Epidermal melanocyte (primary cell): ENCODE measurements around the gene ZBTB9.

ENCODE experiments used
- DNase-seq: peaks from one replicate; pipeline ENCODE4 v3.0.0; 2011; ENCODE audit warnings: low spot score; ENCODE audit not compliant: insufficient read length

The ZBTB9 gene

DNA sequence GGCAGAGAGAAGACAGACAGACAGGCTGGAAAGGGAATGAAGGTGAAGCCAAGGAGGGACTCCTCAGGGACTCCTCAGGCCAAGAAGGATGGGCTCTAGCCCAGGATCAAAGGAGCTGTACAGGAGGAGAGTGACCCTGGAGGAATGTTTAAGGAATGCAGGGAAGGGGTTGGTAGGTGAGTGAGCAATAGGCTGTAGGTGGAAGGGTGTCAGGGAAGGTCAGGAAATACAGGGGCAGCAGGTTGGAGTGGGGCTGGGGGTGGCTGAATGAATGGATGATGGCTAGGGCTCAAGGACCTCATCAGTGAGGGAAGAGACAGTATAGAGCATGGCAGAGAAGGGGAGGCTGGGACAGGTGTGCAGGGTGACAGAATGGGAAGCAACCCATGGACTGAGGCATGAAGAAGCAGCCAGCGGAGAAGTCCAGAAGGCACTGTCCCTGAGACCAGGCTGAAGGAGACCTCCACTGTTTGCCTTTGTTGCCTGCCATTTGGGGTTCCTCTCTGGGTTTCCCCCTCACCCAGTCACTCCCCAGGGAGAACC lies 21.3 kb upstream of the ZBTB9 start:
- no peak for DNase-seq

DNA sequence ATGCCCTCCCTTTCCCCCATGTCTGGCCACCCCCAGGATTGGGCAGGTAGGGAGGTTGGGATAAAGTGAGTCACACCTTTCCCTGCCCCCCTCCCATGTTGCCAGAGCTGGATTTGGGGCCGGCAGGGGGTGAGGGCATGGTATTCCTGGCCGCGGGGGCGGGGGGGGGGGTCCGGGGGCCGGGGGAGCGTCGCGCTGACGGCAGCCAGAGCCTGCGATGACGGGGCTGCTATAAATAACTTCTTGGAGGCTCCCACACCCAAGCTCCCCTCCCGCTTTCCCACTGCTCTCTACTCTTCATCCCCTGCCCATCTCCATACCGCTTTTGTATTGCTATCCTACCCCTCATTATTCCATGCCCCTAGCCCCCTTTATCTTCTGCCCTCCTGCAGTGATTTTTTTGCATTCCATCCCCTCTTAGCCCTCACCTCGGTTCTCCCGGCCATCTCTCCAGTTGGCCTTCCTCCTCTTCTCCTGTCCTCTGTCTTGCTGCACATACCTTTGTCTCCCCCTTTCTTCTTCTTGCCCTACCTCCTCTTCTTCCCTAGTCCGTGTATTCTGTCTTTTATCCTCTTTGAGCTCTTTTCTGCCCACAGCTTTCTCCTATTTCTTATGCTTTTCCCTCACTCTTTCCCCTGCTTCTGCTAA lies 20.7 kb upstream of the ZBTB9 start:
- DNase-seq = no peak

DNA sequence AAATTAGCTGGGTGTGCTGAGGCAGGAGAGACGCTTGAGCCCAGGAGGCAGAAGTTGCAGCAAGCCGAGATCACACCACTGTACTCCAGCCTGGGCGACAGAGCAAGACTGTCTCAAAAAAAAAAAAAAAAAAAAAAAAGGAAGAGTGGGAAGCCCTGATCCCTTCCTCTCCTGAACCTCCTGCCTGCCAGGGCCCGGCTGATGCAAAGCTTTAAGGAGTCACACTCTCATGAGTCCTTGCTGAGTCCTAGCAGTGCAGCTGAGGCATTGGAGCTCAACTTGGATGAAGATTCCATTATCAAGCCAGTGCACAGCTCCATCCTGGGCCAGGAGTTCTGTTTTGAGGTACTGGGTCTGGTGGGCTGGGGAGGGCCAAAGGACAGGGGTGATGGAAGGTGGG lies 19.4 kb upstream of the ZBTB9 start:
- no peak for DNase-seq

DNA sequence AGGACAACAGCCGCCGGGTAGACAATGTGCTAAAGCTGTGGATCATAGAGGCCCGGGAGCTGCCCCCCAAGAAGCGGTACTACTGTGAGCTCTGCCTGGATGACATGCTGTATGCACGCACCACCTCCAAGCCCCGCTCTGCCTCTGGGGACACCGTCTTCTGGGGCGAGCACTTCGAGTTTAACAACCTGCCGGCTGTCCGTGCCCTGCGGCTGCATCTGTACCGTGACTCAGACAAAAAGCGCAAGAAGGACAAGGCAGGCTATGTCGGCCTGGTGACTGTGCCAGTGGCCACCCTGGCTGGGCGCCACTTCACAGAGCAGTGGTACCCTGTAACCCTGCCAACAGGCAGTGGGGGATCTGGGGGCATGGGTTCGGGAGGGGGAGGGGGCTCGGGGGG lies 16.7 kb upstream of the ZBTB9 start:
- DNase-seq = no peak

DNA sequence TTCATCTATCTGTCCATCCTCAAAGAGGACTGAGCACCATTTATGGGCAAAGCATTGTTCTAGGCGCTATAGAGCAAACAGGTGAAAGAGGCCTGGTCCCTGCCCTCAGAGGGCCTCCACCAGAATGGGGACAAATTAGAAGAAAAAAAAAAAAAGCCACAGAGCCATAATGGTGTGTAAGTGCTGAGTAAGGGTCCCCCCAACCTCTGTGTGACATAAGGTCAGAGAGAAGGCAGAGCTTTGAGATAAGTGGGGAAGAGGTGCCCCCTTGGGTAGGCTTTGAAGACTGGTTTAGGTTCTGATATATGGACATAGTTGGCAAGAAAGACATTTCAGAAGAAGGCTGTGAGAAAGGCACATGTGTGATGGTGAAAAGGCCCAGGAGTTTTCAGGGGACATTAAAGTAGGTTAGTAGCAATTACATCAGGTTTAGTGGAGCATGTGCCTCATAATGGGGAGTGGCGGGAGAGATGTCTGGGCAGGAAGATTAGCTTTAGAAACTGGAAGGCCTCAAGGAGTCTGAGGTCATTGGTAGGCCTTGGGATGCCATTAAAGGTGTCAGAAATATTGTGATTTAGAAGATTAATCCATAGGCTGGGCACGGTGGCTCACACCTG lies 15.3 kb upstream of the ZBTB9 start:
- DNase-seq = no peak

DNA sequence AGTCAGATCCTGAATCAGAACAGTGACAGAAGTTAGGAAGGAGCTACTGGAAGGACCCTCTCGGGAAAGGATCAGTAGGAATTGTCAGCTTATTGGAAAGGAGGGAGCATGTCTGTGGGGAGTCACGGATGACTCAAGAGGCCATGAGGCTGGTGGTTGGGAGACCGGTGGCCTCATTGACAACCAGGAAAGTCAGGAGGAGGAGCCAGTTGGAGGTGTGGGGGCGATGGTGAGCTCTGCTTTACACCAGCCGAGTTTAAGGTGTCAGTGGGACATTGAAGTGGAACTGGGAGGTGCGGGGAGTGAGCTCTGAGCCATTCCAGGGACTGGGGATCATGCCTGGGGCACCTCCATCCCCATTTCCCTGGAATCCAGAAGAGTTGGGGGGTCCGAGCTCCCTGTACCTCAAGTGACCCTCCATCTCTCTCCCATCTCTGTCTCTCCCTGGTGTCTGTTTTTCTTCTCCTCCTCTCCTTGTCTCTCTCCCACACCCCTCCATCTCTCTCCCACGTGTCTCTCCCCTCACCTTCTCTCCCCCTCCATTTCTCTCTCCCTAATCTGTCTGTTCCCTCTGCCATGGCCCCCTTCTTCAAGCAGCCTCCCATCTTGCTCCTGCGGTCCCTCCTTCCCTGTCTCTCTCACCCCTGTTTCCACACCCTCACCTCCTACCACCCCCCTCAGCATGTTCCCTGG lies 14.3 kb upstream of the ZBTB9 start:
- no peak for DNase-seq

DNA sequence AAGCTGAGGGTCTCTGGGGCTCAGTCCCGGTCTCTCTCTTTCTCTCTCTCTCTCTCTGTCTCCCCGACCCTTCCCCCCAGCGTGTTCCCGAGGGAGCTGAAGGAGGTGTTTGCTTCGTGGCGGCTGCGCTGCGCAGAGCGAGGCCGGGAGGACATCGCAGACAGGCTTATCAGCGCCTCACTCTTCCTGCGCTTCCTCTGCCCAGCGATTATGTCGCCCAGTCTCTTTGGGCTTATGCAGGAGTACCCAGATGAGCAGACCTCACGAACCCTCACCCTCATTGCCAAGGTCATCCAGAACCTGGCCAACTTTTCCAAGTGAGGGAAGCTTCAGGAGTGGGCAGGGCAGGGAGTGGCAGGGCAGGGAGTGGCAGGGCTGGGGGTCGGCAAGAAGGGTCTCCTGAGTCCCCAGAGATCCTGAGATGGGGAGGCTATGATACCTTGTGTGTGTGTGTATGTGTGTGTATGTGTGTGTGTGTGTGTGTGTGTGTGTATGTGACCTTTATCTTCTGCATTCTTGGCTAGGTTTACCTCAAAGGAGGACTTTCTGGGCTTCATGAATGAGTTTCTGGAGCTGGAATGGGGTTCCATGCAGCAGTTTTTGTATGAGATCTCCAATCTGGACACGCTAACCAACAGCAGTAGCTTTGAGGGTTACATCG lies 13.6 kb upstream of the ZBTB9 start:
- DNase-seq = no peak

DNA sequence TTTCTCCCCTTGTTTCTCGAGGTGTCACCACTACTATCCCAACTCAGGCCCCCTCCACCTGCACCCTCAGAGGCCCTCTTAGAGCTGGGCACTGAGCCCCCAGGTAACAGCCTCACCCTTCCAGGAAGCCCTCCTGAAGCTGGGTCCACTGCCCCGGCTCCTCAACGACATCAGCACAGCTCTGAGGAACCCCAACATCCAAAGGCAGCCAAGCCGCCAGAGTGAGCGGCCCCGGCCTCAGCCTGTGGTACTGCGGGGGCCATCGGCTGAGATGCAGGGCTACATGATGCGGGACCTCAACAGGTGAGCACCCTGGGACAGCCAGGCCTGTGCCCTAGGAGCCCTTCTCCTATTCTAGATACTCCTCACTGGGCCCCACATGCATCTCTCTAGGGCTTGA lies 12.9 kb upstream of the ZBTB9 start:
- no peak for DNase-seq

DNA sequence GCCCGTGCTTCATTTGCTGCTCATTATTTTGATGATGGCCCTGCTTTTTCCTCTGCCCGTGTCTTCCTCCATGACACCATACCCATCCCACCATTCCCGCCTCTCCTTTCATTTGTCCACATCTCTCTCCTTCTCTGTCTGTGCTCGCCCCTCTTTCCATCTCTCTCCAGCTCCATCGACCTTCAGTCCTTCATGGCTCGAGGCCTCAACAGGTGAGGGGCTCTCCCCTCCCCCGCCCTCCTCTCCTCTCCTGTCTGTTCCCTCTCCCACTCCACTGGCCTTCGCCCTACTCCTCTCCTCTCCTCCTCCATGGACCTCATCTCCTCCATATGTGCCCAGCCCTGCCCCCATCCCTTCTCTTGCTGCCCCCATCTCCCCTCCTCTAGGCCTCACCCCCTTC lies 12.1 kb upstream of the ZBTB9 start:
- DNase-seq = no peak

DNA sequence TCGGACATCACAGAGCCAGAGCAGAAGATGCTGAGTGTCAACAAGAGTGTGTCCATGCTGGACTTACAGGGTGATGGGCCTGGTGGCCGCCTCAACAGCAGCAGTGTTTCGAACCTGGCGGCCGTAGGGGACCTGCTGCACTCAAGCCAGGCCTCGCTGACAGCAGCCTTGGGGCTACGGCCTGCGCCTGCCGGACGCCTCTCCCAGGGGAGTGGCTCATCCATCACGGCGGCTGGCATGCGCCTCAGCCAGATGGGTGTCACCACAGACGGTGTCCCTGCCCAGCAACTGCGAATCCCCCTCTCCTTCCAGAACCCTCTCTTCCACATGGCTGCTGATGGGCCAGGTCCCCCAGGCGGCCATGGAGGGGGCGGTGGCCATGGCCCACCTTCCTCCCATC lies 11.4 kb upstream of the ZBTB9 start:
- DNase-seq = no peak

DNA sequence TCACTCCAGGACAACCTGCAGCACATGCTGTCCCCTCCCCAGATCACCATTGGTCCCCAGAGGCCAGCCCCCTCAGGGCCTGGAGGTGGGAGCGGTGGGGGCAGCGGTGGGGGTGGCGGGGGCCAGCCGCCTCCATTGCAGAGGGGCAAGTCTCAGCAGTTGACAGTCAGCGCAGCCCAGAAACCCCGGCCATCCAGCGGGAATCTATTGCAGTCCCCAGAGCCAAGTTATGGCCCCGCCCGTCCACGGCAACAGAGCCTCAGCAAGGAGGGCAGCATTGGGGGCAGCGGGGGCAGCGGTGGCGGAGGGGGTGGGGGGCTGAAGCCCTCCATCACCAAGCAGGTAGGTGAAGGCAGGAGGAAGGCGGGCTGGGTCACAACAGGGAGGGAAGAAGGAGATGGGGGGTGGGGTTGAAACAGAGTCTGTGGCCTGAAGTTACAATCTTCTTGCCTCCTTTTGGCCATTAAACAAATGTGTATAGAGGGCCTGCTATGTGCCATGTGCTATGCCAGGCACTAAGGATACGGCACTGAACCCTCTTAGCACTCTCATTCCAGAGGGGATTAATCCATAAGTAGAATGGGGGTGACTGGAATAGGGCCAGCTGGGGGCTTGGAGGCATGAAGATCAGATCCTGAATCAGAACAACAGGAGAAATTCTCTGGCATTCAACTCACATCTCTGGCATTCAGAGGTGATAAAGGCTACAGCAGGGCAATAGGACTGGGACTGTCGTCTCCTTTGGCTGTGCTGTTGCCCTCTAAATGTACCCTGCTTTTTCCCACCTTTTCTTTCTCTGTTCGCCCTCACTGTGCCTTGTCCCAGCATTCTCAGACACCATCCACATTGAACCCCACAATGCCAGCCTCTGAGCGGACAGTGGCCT lies 10.5 kb upstream of the ZBTB9 start:
- DNase-seq = no peak

DNA sequence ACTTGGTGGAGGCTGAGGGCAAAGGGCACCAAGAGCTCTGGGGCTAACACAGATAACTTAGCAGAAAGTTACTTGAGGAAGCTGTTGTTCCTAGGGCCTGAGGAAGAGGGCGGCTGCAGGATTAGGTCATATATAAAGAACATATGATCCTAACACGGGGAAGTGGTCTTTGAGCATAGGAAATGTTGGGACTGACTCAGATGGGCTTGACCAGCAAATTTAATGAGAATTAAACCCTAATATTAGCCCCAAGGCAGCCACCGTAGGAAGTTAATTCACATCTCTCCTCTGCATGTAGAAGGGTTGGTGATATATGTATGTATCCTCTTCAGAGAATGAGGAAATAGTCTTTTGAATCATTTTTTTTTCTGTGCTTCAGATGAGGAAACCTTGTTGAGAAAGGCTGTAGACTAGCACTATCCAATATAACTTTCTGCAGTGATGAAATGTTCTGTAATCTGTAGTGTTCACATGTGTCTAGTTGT lies 9.2 kb upstream of the ZBTB9 start:
- DNase-seq = no peak

DNA sequence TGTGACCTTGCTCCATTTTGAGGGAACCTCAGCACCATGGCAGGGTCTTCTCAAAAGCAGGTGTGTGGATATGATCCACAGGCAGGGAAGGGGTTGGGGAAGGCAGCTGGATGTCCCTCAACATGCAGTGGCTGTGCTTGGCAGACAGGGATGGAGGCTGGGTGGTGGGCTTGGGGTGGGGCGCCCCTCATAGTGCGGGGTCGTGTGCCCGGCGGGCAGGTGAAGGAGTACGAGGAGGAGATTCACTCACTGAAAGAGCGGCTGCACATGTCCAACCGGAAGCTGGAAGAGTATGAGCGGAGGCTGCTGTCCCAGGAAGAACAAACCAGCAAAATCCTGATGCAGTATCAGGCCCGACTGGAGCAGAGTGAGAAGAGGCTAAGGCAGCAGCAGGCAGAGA lies 8.0 kb upstream of the ZBTB9 start:
- no peak for DNase-seq

DNA sequence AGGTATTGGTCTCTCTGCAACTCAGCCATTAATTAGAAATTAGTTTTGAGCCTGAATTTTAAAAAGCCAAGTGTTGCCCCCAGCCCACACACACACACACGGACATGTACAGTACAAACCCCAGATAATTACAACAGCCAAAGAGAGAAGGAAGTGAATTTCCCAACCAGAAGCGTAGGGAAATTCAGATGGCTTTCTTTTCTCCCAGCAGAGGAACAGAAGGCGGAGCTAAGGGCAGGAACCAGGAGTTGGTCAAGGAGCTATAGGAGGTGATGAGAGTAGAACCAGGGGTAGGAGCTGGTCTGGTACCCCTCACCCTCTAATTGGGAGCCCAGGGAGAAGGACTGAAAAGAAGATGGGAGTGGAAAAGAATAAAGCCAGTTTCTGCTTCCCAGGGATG lies 3.9 kb upstream of the ZBTB9 start:
- DNase-seq = no peak

DNA sequence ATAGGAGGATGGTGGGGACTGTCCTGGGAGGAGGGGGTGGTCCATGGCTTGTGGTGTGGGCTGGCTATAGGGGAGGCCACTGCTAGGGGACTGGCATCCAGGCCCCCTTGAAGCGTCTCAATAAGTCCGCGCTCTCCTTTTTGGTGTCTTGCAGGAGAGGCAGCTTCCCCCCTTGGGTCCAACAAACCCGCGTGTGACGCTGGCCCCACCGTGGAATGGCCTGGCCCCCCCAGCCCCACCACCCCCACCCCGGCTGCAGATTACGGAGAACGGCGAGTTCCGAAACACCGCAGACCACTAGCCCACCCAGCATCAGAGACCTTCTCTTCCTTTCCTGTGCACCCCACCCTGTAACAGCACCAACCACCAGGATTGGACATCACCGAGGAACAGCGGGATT lies 2.8 kb upstream of the ZBTB9 start:
- DNase-seq = no peak

DNA sequence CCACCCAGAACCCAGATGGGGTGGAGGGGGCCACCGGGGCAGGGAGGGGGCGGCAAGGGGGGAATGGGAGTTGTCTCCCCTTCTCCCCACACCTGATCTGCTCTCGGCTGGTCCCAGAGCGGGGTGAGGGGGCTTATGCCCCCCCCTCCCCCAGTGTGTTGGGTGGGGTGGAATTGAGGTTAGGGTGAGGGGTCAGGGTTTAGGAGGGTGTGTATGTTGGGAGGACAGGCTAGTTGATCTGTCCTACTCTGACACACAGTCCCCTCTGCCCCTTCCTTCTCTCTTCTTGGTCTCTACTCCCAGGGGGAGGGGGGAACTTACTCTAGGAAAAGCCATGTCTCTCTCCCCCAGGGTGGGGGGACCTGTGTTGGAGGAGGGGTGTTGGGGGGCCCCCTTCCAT lies 1.9 kb upstream of the ZBTB9 start:
- no peak for DNase-seq

DNA sequence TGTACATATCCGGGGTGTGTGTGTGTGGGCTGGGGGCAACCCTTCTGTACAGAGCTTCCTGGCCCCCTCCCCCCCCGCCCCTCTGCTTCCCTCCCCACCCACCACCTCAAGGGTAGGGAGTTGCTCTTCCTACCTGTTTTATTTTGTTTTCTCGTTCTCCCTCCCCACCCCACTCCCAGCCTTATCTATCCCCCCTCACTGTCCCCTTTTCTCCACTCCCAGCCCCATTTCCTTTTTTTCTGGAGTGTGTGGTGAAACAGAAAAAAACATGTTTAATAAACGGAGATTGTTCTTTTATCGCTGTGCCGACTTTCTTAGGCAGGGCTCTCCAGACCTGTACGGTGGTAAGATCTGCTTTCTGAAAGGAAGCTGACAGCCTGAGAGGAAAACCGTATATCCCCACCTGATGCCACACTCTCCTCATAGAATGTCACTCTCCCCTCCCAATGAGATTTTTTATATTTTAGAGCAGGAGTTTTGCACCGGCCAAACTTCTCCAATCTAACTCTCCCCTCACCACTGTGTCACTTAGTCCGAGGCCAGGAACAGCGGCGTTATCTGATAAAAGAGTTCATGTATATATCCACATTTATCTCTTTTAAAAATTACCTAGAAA lies 875 bp upstream of the ZBTB9 start:
- DNase-seq = peak; percentile 23

DNA sequence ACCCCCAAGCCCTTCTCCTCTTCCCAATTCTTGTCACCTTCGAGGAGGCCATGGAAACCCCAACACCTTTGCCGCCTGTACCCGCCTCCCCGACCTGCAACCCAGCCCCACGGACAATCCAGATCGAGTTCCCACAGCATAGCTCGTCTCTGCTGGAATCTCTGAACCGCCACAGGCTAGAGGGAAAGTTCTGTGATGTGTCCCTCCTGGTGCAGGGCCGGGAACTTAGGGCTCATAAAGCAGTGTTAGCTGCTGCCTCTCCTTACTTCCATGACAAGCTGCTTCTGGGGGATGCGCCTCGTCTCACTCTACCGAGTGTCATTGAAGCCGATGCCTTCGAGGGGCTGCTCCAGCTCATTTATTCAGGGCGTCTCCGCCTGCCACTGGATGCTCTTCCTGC lies 675 bp downstream of the ZBTB9 start:
- no peak for DNase-seq

DNA sequence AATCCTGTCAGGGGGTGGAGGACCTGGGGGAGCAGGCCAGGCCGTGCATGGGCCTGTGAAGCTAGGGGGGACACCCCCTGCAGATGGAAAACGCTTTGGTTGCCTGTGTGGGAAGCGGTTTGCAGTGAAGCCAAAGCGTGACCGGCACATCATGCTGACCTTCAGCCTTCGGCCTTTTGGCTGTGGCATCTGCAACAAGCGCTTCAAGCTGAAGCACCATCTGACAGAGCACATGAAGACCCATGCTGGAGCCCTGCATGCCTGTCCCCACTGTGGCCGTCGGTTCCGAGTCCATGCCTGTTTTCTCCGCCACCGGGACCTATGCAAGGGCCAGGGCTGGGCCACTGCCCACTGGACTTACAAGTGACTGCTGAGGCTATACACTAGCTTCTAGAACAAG lies 1.8 kb downstream of the ZBTB9 start:
- DNase-seq = no peak

DNA sequence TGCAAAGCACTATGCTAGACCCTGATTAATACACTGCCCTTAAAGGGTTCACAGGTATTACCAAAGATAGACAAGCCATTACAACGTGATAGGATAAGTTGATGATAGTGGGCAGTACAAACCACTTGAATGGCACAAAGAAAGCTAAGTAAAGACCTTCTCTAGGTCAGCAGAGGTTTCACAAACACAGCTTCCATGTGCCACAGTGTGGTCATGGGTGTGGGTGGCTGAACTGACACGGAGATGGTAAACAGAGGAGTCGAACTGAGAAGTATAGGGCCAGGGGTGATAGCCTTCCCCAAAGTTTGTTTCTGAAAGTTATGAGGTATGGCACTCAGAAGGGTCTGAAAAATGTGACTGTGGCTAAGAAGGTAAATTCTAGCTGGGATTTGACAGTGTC lies 4.3 kb downstream of the ZBTB9 start:
- no peak for DNase-seq

DNA sequence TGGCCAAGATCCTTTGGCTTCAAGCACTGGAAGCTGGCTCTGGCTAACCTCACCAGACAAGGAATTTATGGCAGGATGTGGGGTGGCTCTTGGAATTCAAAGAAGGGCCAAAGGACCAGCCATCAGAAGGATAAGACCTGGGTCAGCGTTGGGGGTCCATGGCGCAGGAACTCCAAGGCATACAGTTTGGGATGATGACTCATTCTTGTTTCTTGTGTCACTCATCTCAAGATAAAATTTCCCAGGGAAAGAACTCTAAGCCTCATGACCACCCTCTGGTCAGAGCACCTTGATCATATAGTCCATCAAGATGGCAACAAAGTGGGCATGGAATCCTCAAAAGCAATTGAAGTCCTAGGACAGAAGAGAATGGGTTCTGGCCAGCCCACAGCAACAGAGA lies 4.8 kb downstream of the ZBTB9 start:
- DNase-seq = no peak
